NCI-H748 treated with DMSO at 0.1 percent for 48 hours (cell line): ENCODE results near the gene SLAMF7.

Experiments
- DNase-seq: peaks from one replicate; lab custom pipeline; 2025; lab: John Stamatoyannopoulos, UW

SLAMF7 gene

GRCh38 chr1:160745551-160745950 lies 6.5 kb downstream of the SLAMF7 start:
- DNase-seq = no peak

- no peak for DNase-seq
Measured at GRCh38 chr1:160746836-160747500, 7.9 kb downstream of the SLAMF7 start.

DNA sequence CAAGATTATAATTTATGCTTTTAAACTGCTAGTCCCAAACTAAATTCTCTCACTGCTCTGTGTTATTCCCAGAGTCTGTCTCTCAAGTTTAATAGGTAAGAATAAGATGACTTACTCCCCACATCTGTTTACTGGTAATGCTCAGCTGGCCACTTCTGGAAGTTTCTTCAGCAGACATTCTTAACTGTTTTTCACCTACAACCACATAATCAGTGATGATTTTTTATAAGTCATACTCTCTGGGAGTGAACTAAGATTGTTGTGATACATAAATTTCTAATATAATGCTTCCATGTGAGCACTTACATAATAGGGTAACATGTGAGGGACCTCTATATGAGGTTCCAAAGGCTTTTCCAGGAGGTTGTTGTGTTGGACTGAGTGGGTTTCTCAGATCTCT lies 8.7 kb downstream of the SLAMF7 start:
- DNase-seq = no peak

- DNase-seq = no peak
Measured at GRCh38 chr1:160748181-160748877, 9.3 kb downstream of the SLAMF7 start.

- no peak for DNase-seq
Measured at GRCh38 chr1:160748878-160749269, 9.8 kb downstream of the SLAMF7 start.

GRCh38 chr1:160750608-160751007 lies 11.6 kb downstream of the SLAMF7 start:
- no peak for DNase-seq

DNA sequence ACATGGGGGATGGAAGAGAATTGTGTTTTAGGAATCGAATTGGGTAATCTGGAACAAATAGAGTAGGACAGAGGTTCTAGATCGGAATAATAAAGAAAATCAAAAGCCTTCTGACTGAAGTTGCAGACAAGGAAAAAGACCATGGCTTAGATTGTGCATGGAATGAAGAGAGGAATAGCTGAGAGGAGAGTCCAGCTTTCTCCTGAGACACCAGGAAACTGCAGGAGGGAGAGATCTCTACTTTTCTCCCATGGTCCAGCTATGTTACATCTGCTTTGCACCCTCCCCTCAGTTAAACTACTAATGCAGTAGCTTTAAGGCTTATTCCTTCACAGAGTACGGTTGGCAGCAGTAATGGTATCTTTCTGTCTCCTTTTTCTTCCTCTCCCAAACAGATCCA lies 13.4 kb downstream of the SLAMF7 start:
- DNase-seq = no peak

DNA sequence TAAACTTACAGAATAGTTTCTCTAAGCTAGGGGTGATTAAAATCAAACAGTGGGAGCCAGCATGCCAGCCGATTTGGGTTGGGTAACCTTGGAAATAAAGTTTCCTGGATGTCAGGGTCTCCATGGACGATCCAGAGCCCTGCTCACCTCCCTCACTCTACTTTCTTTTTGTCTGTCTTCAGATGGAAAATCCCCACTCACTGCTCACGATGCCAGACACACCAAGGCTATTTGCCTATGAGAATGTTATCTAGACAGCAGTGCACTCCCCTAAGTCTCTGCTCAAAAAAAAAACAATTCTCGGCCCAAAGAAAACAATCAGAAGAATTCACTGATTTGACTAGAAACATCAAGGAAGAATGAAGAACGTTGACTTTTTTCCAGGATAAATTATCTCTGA lies 13.9 kb downstream of the SLAMF7 start:
- no peak for DNase-seq

DNA sequence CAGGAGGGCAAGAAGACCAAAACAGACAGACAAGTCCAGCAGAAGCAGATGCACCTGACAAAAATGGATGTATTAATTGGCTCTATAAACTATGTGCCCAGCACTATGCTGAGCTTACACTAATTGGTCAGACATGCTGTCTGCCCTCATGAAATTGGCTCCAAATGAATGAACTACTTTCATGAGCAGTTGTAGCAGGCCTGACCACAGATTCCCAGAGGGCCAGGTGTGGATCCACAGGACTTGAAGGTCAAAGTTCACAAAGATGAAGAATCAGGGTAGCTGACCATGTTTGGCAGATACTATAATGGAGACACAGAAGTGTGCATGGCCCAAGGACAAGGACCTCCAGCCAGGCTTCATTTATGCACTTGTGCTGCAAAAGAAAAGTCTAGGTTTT lies 14.5 kb downstream of the SLAMF7 start:
- DNase-seq = no peak

- DNase-seq = no peak
Measured at GRCh38 chr1:160755461-160755860, 16.4 kb downstream of the SLAMF7 start.

DNA sequence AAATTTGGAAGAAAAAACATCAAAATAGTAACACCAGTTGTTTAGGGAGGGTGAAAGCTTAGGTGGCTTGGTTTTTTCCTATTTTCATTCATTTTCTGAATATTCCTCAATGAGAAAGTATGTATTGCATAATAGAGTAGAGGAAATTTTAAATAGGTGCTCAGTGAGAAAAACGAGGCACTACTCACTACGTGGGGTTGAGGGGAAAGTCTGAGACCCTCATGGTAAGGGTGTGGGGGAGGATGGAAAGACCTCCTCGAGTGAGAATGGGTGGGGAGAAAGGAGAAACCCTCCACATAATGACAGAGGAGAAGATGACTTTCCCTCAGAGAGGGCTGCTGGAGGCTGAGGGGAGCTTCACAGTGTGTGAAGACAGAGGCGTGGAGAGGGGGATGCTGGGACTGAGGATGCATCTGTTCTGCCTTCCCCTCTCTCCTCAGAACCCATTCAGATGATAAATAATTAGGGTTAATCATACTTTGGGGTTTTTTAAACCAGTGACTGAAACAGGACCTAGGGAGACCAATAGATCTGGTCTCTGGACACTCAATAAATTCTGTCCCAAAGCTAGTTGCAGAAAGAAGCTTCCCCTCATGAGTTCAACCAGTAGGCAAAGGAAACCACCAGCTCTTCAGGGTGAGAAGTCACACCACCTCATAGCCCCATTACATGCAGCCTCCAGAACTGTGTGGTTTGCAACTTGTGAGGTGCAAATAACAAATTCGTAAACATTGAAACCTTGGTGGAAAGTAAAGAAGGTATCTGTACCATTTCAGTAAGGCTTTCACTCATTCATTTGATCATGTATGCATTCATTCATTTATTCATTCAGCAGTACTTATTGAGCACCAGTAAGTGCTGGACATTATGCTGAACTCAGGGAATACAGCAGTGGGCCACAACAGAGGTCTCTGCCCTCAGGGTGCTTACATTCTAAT lies 17.1 kb downstream of the SLAMF7 start:
- no peak for DNase-seq

DNA sequence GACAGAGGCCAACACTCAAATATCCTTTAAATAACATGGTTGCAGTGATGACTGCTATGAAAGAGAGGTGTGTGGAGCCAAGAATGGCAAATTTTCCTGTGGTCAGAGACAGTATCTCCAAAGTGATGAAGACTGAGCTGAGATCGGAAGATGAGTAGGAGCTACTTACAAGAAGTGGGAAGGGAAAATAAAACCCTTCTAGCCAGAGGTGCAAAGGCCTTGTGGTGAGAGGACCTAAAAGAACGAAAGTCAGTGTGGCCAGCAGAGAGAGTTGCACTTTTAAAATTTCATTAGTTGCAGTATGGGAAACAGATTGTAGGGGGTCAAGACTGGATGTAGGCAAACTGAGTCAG lies 17.8 kb downstream of the SLAMF7 start:
- no peak for DNase-seq

DNA sequence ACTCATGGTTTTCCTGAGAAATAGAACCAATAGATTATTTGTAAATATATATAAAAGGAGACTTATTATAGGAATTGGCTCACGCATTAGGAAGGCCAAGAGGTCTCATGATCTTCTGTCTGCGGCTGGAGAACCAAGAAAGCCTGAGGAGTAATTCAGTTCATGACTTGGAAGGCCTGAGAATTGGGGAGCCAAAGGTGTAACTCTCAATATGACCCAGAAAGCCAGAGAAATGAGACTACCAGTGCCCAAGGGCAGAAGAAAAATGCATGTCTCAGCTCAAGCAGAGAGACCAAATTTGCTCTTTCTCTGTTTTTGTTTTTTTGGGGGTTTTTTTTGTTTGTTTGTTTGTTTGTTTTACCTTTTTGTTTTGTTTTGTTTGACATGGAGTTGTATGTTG lies 19.5 kb downstream of the SLAMF7 start:
- no peak for DNase-seq

DNA sequence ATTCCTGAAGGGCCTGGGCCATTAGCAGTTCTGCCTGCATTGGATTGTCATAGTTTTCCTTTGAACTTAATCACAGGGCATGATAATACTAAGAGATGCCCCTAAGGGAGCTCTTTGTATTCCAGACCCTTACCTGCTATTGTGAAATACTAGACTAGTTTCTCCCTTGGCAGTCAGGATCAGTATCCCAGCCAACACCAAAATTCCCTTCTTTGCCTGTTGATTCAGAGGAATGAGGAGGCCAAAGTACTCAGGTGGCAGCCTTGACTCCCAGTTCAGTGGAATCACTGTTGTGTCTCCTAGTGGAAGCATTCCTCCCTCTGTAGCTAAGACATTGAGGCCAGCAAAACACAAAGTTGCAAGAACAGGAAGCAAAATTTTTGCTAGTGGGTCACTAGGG lies 20.7 kb downstream of the SLAMF7 start:
- no peak for DNase-seq

DNA sequence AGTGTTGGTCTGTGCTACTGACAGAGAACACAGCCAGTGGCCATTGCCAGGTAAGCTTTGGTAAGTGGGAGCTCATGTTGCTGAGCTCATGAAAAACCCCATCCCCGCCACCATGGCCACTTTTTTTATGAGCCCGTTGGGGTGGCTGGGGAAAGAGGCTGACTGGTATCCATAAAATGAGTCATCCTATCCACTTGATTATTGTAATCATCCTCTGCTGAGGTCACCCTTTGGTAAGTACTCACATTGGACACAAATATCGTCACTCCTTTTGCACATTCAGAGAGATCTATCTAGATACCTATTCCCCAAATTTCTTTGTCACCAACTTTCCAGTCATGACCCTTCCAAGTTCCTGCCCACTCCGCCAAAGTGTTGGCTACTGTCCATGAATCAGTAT lies 22.0 kb downstream of the SLAMF7 start:
- no peak for DNase-seq

DNA sequence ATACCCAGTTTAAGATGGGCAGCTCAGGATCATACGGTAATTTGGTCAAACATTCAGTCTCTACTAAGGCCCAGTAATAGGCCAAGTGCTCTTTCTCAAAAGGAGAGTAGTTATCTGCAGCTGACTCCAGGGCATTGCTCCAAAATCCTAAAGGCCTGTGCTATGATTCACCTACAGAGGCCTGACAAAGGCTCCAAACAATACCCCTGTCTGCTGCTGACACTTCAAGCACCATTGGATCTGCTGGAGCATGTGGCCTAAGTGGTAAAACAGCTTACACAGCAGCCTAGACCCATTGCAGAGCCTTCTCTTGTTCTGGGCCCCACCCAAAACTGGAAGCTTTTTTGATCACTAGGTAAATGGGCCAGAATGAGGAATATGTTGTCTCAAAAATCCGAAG lies 22.8 kb downstream of the SLAMF7 start:
- no peak for DNase-seq

DNA sequence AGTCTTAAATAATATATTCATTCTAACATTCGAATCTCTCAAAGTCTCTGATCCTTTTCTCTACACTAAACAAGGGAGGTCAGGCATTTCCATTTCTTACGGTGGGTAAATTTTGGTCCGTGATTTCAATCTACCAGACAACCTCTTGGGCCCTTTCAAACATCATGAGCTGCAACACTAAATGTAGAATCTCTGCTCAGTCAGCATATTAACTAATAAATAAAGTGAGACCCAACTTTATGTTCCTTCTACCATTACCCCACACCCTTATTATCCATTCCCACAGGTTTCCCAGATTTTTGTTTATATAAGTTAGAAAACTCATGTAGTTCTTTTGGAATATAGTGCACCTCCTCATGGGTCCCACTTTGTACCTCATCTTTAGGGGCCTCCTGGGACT lies 24.9 kb downstream of the SLAMF7 start:
- no peak for DNase-seq

DNA sequence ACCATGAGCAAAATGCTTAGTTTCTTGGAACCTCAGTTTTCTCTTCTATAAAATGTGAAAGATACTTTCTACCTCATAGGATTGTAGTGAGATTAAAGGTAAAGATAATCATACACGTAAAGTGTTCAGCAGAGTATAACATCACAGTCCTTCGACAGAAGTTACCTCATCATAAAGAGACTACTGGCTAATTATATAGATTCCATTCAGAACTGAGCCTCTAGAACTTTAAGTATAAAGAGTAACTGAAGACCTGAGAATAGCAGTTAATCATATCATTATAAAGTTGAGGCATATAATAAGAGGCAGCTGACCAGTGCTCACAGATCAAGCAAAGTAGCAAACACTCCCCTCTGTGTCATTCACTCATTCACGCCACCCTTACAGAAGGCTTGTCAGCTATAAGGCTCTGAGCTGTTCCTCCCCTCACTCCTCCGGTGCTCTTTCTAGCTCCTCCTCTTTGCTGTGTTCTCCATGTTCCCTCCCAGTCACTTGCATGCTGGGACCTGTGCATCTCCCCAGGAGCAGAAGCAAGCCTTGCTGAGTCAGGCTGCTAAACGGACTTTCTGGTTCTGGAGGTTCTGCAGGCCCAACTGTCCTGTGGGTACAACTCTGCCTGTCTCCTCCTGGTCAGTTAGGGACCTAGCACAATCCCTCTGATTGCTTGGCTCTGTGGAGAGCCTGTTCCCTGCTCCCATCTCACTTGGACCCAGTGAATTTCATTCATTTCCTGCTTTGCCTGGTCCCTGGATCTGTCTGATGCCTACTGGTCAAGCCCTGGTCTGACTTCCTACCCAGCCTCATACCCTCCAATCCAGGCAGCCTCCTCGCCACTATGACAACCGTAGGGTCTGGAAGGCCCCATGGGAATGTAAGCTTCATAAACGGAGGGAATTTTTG lies 28.6 kb downstream of the SLAMF7 start:
- no peak for DNase-seq

DNA sequence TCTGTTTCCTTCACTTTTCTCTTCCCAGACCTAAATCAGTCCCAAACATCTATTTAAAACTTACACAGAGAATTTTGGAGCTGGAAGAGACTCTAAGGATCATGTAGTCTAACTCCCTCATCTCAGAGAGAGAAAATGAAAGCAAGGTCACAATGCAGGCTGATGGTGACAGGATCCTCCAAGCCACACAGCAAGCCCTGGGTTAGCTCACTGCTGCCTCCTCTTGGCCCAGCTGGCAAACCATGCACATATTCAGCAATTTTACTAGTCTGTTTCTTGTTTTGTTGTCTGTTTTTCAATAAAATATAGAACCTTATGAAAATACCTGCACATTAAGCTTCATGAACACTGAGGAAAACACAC lies 29.2 kb downstream of the SLAMF7 start:
- no peak for DNase-seq

- DNase-seq = no peak
Measured at GRCh38 chr1:160772331-160772730, 33.3 kb downstream of the SLAMF7 start.

- DNase-seq = no peak
Measured at GRCh38 chr1:160773093-160773492, 34.0 kb downstream of the SLAMF7 start.
